Mucosa of descending colon (tissue), 3 donors: ENCODE measurements around the gene CRACR2B. TPM values are rescaled to one million over a fixed set of nuclear protein-coding genes. Genes with fewer than 3 reads are reported as not detected.

ENCODE experiments used
- ATAC-seq: fragments of 200-7000 bp; cut with Tn5 transposase; one replicate; pipeline ENCODE4 v1.9.1; 2020; ENCODE audit warnings: mild to moderate bottlenecking, moderate library complexity
- DNase-seq, 3 donors: peaks; one replicate each; pipeline ENCODE4 v3.0.0-alpha.2; 2020
- H3K36me3 ChIP-seq: fragments of 200-600 bp; one replicate; pipeline ENCODE4 v1.8.0; 2021; ENCODE audit warnings: low read depth, mild to moderate bottlenecking
- H3K4me1 ChIP-seq: fragments of 200-600 bp; one replicate; pipeline ENCODE4 v1.8.0; 2021; ENCODE audit warnings: low read depth, mild to moderate bottlenecking
- H3K4me3 ChIP-seq: fragments of 200-600 bp; one replicate; pipeline ENCODE4 v1.8.0; 2021; ENCODE audit warnings: mild to moderate bottlenecking
- H3K9me3 ChIP-seq: fragments of 200-600 bp; one replicate; pipeline ENCODE4 v1.8.0; 2021; ENCODE audit warnings: mild to moderate bottlenecking
- intact Hi-C, 2 donors: fragments of 100-400 bp; cut with DNase I in 1 of 2; cut with micrococcal nuclease in 1 of 2; formaldehyde crosslinking; loops; one replicate each; pipeline versions ENCODE4 v1.11.0 to v1.11.1; 2022; cut with DNase I, micrococcal nuclease
- total RNA-seq, 3 donors: library from RNA; stranded (reverse); fragmentation: NEBNext Ultra II Directional in 2 of 3; extraction: Animal tissue kit (Norgen Biotek cat#: 25700) in 2 of 3; gene quantifications; one replicate each; pipeline versions ENCODE4 v1.2.1 to v1.2.4, GENCODE V29; 2021 to 2023
- TF ChIP-seq, protein P1 (sequence below): fragments of 200-600 bp; IDR thresholded peaks from one replicate; pipeline ENCODE4 v1.8.0; 2022; ENCODE audit warnings: antibody characterized with exemption, mild to moderate bottlenecking
- donor health status: DM: no; HTN: no; CAD: no; lungs with moderate emphysema.
- donor health status: DM: no; HTN: no; CAD: no.
- donor health status: DM: no; HTN: yes; CAD: no.

Gene CRACR2B
- total RNA-seq, 3 donors from 2014 or later = 43.5 to 137 (median 129) TPM

DNA sequence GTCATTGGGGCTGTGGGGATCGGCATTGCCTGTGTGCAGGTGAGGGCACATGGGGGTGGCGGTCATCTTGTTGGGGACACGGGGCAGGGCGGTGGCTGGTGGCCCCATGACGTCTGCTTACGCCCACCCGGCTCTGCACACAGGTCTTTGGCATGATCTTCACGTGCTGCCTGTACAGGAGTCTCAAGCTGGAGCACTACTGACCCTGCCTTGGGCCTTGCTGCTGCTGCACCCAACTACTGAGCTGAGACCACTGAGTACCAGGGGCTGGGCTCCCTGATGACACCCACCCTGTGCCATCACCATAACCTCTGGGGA lies 10.2 kb downstream of the CRACR2B start:
- Histone ChIP-seq H3K36me3 (no peaks in the 10 kb centered on the region), H3K4me3 (no peak overlapping the region), H3K4me1 (peaks cover 37% of the 10 kb centered on the region), H3K9me3 (no peaks in the 10 kb centered on the region)
- intact Hi-C loops = no loop called here
- ATAC-seq (no peak), DNase-seq (no peak)
- TF ChIP-seq, protein P1, sequence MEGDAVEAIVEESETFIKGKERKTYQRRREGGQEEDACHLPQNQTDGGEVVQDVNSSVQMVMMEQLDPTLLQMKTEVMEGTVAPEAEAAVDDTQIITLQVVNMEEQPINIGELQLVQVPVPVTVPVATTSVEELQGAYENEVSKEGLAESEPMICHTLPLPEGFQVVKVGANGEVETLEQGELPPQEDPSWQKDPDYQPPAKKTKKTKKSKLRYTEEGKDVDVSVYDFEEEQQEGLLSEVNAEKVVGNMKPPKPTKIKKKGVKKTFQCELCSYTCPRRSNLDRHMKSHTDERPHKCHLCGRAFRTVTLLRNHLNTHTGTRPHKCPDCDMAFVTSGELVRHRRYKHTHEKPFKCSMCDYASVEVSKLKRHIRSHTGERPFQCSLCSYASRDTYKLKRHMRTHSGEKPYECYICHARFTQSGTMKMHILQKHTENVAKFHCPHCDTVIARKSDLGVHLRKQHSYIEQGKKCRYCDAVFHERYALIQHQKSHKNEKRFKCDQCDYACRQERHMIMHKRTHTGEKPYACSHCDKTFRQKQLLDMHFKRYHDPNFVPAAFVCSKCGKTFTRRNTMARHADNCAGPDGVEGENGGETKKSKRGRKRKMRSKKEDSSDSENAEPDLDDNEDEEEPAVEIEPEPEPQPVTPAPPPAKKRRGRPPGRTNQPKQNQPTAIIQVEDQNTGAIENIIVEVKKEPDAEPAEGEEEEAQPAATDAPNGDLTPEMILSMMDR = no peak

DNA sequence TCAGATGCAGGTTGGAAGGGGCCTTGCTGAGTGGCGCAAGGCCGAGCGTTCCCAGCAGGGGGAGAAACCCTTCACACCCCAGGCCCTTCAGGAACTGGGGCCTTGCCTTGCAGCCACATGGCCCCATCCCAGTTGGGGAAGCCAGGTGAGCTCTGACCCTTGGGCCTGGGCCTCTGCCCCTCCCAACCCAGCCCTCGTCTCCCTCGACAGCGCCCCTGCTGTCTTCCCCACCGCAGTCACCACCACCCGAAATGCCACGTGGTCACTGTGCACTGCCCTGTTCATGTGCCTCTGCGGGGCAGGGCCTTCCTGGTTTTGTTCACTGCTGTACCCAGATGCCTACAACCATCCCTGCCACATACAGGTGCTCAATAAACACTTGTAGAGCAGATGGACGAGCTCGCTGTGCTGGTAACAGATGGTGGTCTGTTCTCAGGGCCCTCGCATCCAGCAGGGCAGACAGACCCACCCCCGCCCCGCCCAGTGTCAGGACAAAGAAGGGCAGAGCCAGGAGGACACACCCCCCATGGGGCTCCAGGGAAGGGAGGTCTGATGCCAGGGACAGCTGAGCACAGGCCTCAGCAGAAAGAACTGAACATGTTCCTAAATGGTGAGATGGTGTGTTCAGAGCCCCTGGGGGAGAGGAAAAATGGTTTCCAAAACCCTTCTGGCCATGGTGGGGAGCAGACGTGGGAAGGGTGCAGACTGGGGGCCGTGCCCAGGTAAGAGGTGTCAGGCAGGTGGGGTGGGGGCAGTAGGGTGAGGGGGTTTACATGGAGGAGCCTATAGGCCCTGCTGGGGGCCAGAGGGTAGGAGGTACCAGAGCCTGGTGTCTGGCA lies 10.9 kb downstream of the CRACR2B start:
- intact Hi-C loops = no loop called here
- no peaks in the 10 kb centered on the region for H3K36me3 ChIP-seq
- DNase-seq (peak; percentile 33 to 79 (median 77)), ATAC-seq (peak; percentile 29)
- H3K4me3 ChIP-seq = no peak overlapping the region
- H3K4me1 ChIP-seq = peaks cover 44% of the 10 kb centered on the region
- TF ChIP-seq, protein P1 = no peak
- no peaks in the 10 kb centered on the region for H3K9me3 ChIP-seq

DNA sequence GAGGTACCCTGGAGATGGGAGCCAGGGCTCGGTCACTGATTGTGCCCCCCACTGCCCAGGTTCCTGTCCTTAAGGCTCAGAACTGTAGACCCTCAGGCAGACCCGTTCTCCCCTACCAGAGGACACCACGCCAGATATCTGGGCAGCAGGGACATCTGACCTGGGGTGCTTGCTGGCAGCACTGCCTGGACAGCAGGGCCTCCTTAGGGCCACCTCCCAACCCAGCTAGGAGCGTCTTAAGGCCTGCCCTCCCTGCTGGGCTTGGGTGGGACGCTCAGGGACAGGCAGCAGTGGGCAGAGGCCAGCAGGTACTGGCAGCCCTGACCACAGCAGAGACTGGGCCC lies 11.5 kb downstream of the CRACR2B start:
- DNase-seq = no peak
- no peaks in the 10 kb centered on the region for H3K9me3 ChIP-seq
- H3K4me1 ChIP-seq = peaks cover 49% of the 10 kb centered on the region
- H3K4me3 ChIP-seq = no peak overlapping the region
- no peaks in the 10 kb centered on the region for H3K36me3 ChIP-seq
- TF ChIP-seq, protein P1 = no peak
- no peak for ATAC-seq
- intact Hi-C loops = no loop called here

DNA sequence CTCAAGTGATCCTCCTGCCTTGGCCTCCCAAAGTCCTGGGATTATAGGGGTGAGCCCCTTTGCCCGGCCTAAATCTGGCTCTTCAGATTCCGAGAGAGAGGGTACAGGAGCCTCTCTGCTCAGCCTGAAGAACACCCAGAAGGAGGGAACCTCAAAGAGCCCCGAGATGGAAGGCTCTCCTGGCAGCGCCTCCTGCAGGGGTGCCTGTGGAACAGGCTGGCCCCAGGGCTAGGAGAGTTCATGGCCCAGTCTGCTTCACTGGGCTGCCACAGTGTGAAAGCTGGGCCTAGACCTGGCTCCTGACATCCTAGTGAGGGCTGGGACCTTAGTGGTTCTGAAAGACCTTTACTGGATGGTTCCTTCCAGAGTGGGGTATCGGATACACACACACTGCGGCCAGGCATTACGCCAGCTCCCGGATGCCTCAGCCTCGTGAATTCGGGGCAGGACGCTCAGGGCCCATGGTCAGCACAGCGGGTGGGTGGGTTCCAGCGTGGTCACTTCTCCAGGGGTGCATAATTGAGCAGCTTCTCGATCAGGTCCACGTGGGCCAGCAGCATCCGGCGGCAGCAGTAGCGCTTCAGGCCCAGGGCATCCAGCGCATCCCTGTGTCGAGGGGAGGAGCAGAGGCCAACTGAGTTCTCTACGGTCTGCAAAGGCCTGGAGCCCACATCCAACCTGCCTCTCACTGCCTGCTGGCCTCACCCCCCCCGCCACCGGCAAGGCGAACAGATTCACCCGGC lies 12.3 kb downstream of the CRACR2B start:
- intact Hi-C loops = no loop called here
- Histone ChIP-seq H3K9me3 (no peaks in the 10 kb centered on the region), H3K4me3 (no peak overlapping the region), H3K4me1 (peaks cover 53% of the 10 kb centered on the region), H3K36me3 (no peaks in the 10 kb centered on the region)
- ATAC-seq = no peak
- DNase-seq = no peak
- TF ChIP-seq, protein P1 = no peak

DNA sequence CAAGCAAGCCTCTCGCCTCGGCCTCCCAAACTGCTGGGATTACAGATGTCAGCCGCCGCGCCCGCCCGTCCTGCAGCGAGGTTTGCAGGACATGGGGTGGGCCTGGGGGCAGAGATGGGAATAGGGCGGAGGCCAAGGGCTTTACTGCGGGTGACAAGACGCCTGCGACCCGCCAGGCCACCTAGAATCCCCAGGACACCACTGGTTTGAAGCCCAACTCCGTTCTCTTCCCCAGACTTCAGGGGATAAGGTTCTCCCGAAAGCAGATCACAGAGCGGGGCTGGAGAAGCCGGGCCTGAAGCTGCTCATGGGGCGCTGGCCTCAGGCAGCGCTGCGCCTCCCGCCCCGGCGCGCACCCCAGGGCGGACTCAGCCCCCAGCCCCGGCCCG lies 14.3 kb downstream of the CRACR2B start:
- Histone ChIP-seq H3K4me3 (peak overlapping the region; percentile 90), H3K36me3 (no peaks in the 10 kb centered on the region), H3K9me3 (no peaks in the 10 kb centered on the region), H3K4me1 (peaks cover 50% of the 10 kb centered on the region)
- intact Hi-C loops = no loop called here
- ATAC-seq = peak; percentile 32
- peak in 1 of 3 donors; percentile 58 for DNase-seq
- TF ChIP-seq, protein P1 = no peak
